ENCODE data around the gene KLHL29. TPM values are rescaled to one million over a fixed set of nuclear protein-coding genes. Genes with fewer than 3 reads are reported as not detected.

The KLHL29 gene
- total RNA-seq, 1 donor from 2014 or later: 36.5 TPM

GRCh38 chr2:23468474-23469141 lies 83.6 kb downstream of the KLHL29 start:
- Mint-ChIP-seq H3K27me3 (ENCODE audit: unreplicated experiment) (peaks cover 2% of the 10 kb centered on the region), H3K4me3 (ENCODE audit: unreplicated experiment) (no peak overlapping the region), H3K36me3 (ENCODE audit: unreplicated experiment) (peaks cover under 1% of the 10 kb centered on the region), H3K9me3 (ENCODE audit: unreplicated experiment) (peaks cover 3% of the 10 kb centered on the region), H3K4me1 (ENCODE audit: low read depth, unreplicated experiment) (peaks cover 2% of the 10 kb centered on the region), H3K27ac (ENCODE audit: unreplicated experiment) (no peak overlapping the region)
- DNase-seq: no peak
- no peak for TF ChIP-seq CTCF (IDR thresholded peaks at IDR 0.05; ENCODE audit: partially characterized antibody, unreplicated experiment)

- peaks cover 2% of the 10 kb centered on the region for H3K4me1 Mint-ChIP-seq (ENCODE audit: low read depth, unreplicated experiment)
- no peak for TF ChIP-seq CTCF (IDR thresholded peaks at IDR 0.05; ENCODE audit: partially characterized antibody, unreplicated experiment)
- peaks cover 2% of the 10 kb centered on the region for H3K27me3 Mint-ChIP-seq (ENCODE audit: unreplicated experiment)
- peaks cover 5% of the 10 kb centered on the region for H3K36me3 Mint-ChIP-seq (ENCODE audit: unreplicated experiment)
- no peak for DNase-seq
- H3K9me3 Mint-ChIP-seq (ENCODE audit: unreplicated experiment): peaks cover 3% of the 10 kb centered on the region
- no peak overlapping the region for H3K4me3 Mint-ChIP-seq (ENCODE audit: unreplicated experiment)
- H3K27ac Mint-ChIP-seq (ENCODE audit: unreplicated experiment): no peak overlapping the region
Observed at GRCh38 chr2:23469142-23469540, 84.2 kb downstream of the KLHL29 start.

- Mint-ChIP-seq H3K36me3 (ENCODE audit: unreplicated experiment) (peaks cover 6% of the 10 kb centered on the region), H3K27me3 (ENCODE audit: unreplicated experiment) (no peaks in the 10 kb centered on the region), H3K9me3 (ENCODE audit: unreplicated experiment) (peaks cover 13% of the 10 kb centered on the region), H3K4me3 (ENCODE audit: unreplicated experiment) (no peak overlapping the region), H3K4me1 (ENCODE audit: low read depth, unreplicated experiment) (peaks cover 20% of the 10 kb centered on the region), H3K27ac (ENCODE audit: unreplicated experiment) (no peak overlapping the region)
- no peak for TF ChIP-seq CTCF (IDR thresholded peaks at IDR 0.05; ENCODE audit: partially characterized antibody, unreplicated experiment)
- DNase-seq: no peak
Observed at GRCh38 chr2:23475036-23475435, 90.1 kb downstream of the KLHL29 start.

- DNase-seq: no peak
- H3K4me1 Mint-ChIP-seq (ENCODE audit: low read depth, unreplicated experiment): peaks cover 20% of the 10 kb centered on the region
- TF ChIP-seq CTCF (IDR thresholded peaks at IDR 0.05; ENCODE audit: partially characterized antibody, unreplicated experiment): no peak
- H3K27ac Mint-ChIP-seq (ENCODE audit: unreplicated experiment): no peak overlapping the region
- no peak overlapping the region for H3K4me3 Mint-ChIP-seq (ENCODE audit: unreplicated experiment)
- no peaks in the 10 kb centered on the region for H3K27me3 Mint-ChIP-seq (ENCODE audit: unreplicated experiment)
- H3K9me3 Mint-ChIP-seq (ENCODE audit: unreplicated experiment): peaks cover 13% of the 10 kb centered on the region
- peaks cover 6% of the 10 kb centered on the region for H3K36me3 Mint-ChIP-seq (ENCODE audit: unreplicated experiment)
Observed at GRCh38 chr2:23475473-23475872, 90.5 kb downstream of the KLHL29 start.

- H3K27ac Mint-ChIP-seq (ENCODE audit: unreplicated experiment): no peak overlapping the region
Observed at GRCh38 chr2:23476786-23477185, 91.8 kb downstream of the KLHL29 start.

More at GRCh38 chr2:23476786-23477185, 91.8 kb downstream of the KLHL29 start:
- H3K4me1 Mint-ChIP-seq (ENCODE audit: low read depth, unreplicated experiment): peaks cover 25% of the 10 kb centered on the region
- TF ChIP-seq CTCF (IDR thresholded peaks at IDR 0.05; ENCODE audit: partially characterized antibody, unreplicated experiment): no peak
- H3K27me3 Mint-ChIP-seq (ENCODE audit: unreplicated experiment): no peaks in the 10 kb centered on the region
- no peak for DNase-seq
- no peak overlapping the region for H3K4me3 Mint-ChIP-seq (ENCODE audit: unreplicated experiment)
- H3K36me3 Mint-ChIP-seq (ENCODE audit: unreplicated experiment): peaks cover 6% of the 10 kb centered on the region
- H3K9me3 Mint-ChIP-seq (ENCODE audit: unreplicated experiment): peaks cover 13% of the 10 kb centered on the region
